Measurements from ENCODE around the gene HMOX1. TPM values are rescaled to one million over a fixed set of nuclear protein-coding genes. Genes with fewer than 3 reads are reported as not detected.

HMOX1 gene
- total and polyA plus RNA-seq, 5 donors from 2014 or later: 0.93 to 2.9 (median 1.7) TPM; not detected in 1

DNA sequence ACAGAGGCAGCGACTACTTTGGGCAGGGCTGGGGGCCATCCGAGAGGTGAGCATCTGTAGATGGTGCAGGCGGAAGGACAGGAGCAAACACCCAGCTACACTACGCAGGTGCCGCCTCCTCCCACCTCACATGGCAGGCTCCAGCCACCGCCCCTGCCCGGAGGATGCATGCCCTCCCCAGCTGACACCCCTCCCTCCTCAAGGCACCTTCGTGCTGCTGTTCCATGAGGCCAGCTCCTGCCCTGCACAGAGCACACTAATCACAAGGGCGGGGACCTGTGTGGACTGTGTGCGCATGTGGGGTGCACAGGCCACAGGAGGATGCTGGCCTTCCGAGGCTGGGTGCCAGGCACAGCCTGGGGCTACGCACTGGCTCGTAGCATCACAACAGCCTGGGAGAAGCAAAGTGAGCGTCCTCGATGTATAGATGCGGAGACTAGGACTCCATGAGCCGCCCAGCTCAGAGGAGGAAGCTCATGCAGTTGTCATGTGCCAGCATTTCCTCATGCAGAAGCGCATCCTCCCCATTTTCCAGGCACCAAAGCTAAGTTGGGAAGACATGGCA, 32.8 kb upstream of the HMOX1 start:
- Histone ChIP-seq H3K36me3 (ENCODE audit: control insufficient read depth, insufficient read depth, low read length) (peaks cover 7% of the 10 kb centered on the region), H3K4me1 (ENCODE audit: control insufficient read depth, insufficient read depth, low read length, poor library complexity, severe bottlenecking) (peaks cover 23% of the 10 kb centered on the region), H3K27ac (ENCODE audit: insufficient read depth, low read length, poor library complexity, severe bottlenecking) (no peak overlapping the region), H3K4me3 (ENCODE audit: low read depth, low read length) (no peak overlapping the region), H3K27me3 (ENCODE audit: control insufficient read depth, insufficient read depth, low read length) (no peaks in the 10 kb centered on the region), H3K9me3 (ENCODE audit: control insufficient read depth in 2 of 2, low read length in 2 of 2) (no peaks in the 10 kb centered on the region)
- Mint-ChIP-seq H3K27me3 (no peaks in the 10 kb centered on the region), H3K4me1 (peaks cover 8 to 31% (median 20%) of the 10 kb centered on the region in 4 donors), H3K36me3 (no peaks in the 10 kb centered on the region), H3K27ac (no peak overlapping the region), H3K9me3 (no peaks in the 10 kb centered on the region), H3K4me3 (peak overlapping the region in 1 of 4 donors; percentile 68)
- ATAC-seq (ENCODE audit: low read depth in 2 of 2) (no peak), DNase-seq (no peak)

DNA sequence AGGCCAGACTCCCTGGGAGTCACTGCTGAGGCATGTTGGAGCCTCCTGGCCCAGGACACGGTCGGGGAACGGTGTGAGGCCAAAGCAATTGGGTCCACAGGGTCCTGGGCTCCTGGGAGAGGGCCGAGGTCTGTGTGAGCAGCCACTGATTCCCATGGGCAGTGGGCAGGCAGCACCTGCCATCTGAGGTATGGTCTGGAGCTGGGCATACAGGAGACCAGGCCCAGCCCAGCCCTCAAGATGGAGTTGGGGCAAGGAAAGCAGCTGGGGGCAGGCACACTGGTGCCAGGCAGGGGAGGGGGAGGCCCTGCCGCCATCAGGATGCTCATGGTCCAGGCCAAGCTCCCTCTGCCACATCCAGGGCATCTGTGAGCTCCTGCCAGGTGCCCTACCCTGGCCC, 32.2 kb upstream of the HMOX1 start:
- Histone ChIP-seq H3K4me1 (ENCODE audit: control insufficient read depth, insufficient read depth, low read length, poor library complexity, severe bottlenecking) (peaks cover 24% of the 10 kb centered on the region), H3K27me3 (ENCODE audit: control insufficient read depth, insufficient read depth, low read length) (no peaks in the 10 kb centered on the region), H3K9me3 (ENCODE audit: control insufficient read depth in 2 of 2, low read length in 2 of 2) (no peaks in the 10 kb centered on the region), H3K4me3 (ENCODE audit: low read depth, low read length) (no peak overlapping the region), H3K36me3 (ENCODE audit: control insufficient read depth, insufficient read depth, low read length) (peaks cover 5% of the 10 kb centered on the region), H3K27ac (ENCODE audit: insufficient read depth, low read length, poor library complexity, severe bottlenecking) (no peak overlapping the region)
- H3K36me3 Mint-ChIP-seq: no peaks in the 10 kb centered on the region
- H3K4me3 Mint-ChIP-seq: no peak overlapping the region
- no peaks in the 10 kb centered on the region for H3K27me3 Mint-ChIP-seq
- ATAC-seq (ENCODE audit: low read depth in 2 of 2): no peak
- H3K4me1 Mint-ChIP-seq: peaks cover 8 to 33% (median 20%) of the 10 kb centered on the region in 4 donors
- no peak overlapping the region for H3K27ac Mint-ChIP-seq
- H3K9me3 Mint-ChIP-seq: no peaks in the 10 kb centered on the region
- DNase-seq: no peak

DNA sequence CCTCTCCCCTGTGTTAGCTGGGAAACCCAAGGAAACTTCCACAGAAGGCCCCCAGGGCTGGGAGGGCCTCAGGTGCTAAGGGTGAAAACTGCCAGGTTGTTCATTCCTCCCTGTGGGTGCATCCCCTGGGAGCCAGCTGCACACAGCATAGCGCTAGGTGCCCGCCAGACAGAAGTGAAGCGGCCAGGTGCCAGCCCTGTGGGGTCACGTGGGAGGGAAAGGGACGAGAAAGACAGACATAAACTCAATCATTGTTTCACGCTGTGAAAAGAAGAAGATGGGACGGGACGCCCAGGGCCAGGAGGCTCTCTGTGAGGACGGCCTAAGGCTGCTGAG, 31.6 kb upstream of the HMOX1 start:
- H3K27me3 Mint-ChIP-seq: no peaks in the 10 kb centered on the region
- H3K27me3 ChIP-seq (ENCODE audit: control insufficient read depth, insufficient read depth, low read length): no peaks in the 10 kb centered on the region
- peaks cover 24% of the 10 kb centered on the region for H3K4me1 ChIP-seq (ENCODE audit: control insufficient read depth, insufficient read depth, low read length, poor library complexity, severe bottlenecking)
- H3K36me3 ChIP-seq (ENCODE audit: control insufficient read depth, insufficient read depth, low read length): peaks cover 4% of the 10 kb centered on the region
- no peak overlapping the region for H3K4me3 ChIP-seq (ENCODE audit: low read depth, low read length)
- DNase-seq (no peak), ATAC-seq (ENCODE audit: low read depth in 2 of 2) (no peak)
- H3K9me3 ChIP-seq (ENCODE audit: control insufficient read depth in 2 of 2, low read length in 2 of 2): no peaks in the 10 kb centered on the region
- peak overlapping the region in 1 of 3 donors; percentile 41 for H3K27ac Mint-ChIP-seq
- peaks cover 8 to 33% (median 20%) of the 10 kb centered on the region in 4 donors for H3K4me1 Mint-ChIP-seq
- no peaks in the 10 kb centered on the region for H3K36me3 Mint-ChIP-seq
- no peak overlapping the region for H3K4me3 Mint-ChIP-seq
- H3K27ac ChIP-seq (ENCODE audit: insufficient read depth, low read length, poor library complexity, severe bottlenecking): no peak overlapping the region
- no peaks in the 10 kb centered on the region for H3K9me3 Mint-ChIP-seq

DNA sequence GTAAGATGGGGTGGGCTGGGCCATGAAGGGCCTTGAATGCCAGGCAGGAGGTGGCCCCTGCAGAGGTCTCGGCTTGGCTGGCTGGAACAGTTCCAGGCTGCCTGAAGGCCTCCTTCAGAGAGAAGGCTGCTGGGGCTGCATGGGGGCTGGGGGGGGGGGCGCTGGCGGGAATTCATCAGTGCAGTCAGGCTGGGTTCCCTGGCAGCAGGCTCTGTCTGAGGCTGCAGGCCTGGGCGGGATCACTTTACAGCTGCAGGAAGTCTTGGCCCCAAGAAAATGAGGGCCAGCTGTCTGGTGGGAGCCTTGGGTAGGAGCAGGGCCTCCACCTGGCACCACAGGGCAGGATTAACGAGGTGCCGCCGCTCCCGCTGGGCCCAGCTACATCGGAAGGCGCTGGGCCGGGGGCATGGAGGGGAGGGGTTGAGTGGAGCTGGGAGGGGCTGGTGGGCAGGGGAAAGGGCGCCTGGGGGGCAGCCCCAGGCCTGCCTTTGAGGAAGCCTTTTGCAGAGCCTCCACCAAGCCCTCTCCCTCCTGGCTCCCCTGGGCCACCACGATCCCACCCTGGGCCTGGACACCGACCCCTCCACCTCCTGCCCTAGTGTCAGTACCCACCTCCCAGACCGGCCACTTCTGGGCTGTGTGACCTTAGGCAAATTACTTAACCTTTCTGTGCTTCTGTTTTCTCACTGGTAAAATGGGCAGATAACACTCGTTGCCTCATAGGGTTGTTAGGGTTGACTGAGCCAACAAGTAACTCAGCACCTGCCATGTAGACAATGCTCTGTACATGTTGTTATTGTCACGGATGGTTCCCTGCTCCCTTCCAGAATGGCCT, 31.0 kb upstream of the HMOX1 start:
- H3K4me1 ChIP-seq (ENCODE audit: control insufficient read depth, insufficient read depth, low read length, poor library complexity, severe bottlenecking): peaks cover 24% of the 10 kb centered on the region
- no peak for ATAC-seq (ENCODE audit: low read depth in 2 of 2)
- H3K9me3 ChIP-seq (ENCODE audit: control insufficient read depth in 2 of 2, low read length in 2 of 2): no peaks in the 10 kb centered on the region
- Mint-ChIP-seq H3K9me3 (no peaks in the 10 kb centered on the region), H3K4me1 (peaks cover 8 to 33% (median 18%) of the 10 kb centered on the region in 4 donors), H3K36me3 (no peaks in the 10 kb centered on the region), H3K27ac (peak overlapping the region; percentile 78 to 90 (median 83)), H3K4me3 (peak overlapping the region in 2 of 4 donors; percentile 32 to 78), H3K27me3 (no peaks in the 10 kb centered on the region)
- no peak overlapping the region for H3K4me3 ChIP-seq (ENCODE audit: low read depth, low read length)
- H3K27me3 ChIP-seq (ENCODE audit: control insufficient read depth, insufficient read depth, low read length): no peaks in the 10 kb centered on the region
- H3K27ac ChIP-seq (ENCODE audit: insufficient read depth, low read length, poor library complexity, severe bottlenecking): no peak overlapping the region
- no peaks in the 10 kb centered on the region for H3K36me3 ChIP-seq (ENCODE audit: control insufficient read depth, insufficient read depth, low read length)
- no peak for DNase-seq

DNA sequence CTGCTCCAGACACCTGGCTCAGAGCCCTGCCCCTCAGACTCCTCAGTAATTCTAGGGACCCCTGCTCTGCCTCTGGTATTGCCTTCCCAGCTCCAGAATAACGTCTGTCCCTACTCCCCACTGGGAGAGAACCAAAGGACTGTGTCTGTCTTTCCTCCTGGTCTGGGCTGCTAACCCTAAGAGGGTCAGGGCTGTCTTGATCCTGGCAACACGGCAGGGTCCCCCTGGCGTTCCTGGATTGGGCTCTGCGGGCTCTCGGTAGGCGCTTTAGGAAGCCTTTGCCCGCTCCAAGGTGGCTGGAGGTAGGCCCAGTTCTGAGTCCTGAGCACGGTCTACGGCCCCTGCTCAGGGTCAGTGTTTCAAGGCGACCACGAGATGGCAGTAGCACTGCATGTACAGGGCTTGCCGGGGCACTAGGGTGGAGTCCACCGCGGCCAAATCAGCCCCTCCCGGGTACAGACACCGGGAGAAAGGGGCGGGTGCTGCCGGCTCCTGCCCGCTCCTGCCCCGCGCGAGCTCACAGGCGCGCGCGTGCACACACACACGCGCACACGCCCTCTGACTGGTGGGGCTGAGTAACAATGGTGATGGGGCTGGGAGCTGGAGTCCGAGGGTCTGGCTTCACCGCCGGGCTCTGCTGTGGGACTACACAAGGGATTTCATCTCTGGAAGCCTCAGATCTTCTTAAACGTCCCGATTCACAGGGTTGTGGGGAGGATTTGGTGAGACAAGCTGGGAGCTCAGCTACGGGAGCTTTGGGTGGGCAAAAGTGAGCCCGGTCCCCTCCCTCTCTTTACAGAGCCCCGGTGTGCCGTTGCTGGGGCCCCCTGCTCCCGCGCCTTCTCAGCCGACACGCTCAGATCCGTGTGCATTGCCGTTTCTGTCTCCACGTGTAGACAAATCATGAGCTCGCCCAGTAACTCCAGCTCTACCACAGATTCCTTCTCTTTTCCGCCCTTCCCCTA, 30.1 kb upstream of the HMOX1 start:
- no peaks in the 10 kb centered on the region for H3K9me3 ChIP-seq (ENCODE audit: control insufficient read depth in 2 of 2, low read length in 2 of 2)
- ATAC-seq (ENCODE audit: low read depth in 2 of 2) (peak; percentile 89 to 92), DNase-seq (peak; percentile 80 to 93 (median 84))
- peaks cover 8 to 33% (median 17%) of the 10 kb centered on the region in 4 donors for H3K4me1 Mint-ChIP-seq
- H3K36me3 Mint-ChIP-seq: no peaks in the 10 kb centered on the region
- no peaks in the 10 kb centered on the region for H3K27me3 ChIP-seq (ENCODE audit: control insufficient read depth, insufficient read depth, low read length)
- peak overlapping the region; percentile 78 to 90 (median 88) for H3K4me3 Mint-ChIP-seq
- H3K36me3 ChIP-seq (ENCODE audit: control insufficient read depth, insufficient read depth, low read length): no peaks in the 10 kb centered on the region
- no peaks in the 10 kb centered on the region for H3K27me3 Mint-ChIP-seq
- peak overlapping the region; percentile 78 to 93 (median 83) for H3K27ac Mint-ChIP-seq
- no peak overlapping the region for H3K27ac ChIP-seq (ENCODE audit: insufficient read depth, low read length, poor library complexity, severe bottlenecking)
- H3K4me1 ChIP-seq (ENCODE audit: control insufficient read depth, insufficient read depth, low read length, poor library complexity, severe bottlenecking): peaks cover 24% of the 10 kb centered on the region
- H3K9me3 Mint-ChIP-seq: no peaks in the 10 kb centered on the region
- peak overlapping the region; percentile 77 for H3K4me3 ChIP-seq (ENCODE audit: low read depth, low read length)

DNA sequence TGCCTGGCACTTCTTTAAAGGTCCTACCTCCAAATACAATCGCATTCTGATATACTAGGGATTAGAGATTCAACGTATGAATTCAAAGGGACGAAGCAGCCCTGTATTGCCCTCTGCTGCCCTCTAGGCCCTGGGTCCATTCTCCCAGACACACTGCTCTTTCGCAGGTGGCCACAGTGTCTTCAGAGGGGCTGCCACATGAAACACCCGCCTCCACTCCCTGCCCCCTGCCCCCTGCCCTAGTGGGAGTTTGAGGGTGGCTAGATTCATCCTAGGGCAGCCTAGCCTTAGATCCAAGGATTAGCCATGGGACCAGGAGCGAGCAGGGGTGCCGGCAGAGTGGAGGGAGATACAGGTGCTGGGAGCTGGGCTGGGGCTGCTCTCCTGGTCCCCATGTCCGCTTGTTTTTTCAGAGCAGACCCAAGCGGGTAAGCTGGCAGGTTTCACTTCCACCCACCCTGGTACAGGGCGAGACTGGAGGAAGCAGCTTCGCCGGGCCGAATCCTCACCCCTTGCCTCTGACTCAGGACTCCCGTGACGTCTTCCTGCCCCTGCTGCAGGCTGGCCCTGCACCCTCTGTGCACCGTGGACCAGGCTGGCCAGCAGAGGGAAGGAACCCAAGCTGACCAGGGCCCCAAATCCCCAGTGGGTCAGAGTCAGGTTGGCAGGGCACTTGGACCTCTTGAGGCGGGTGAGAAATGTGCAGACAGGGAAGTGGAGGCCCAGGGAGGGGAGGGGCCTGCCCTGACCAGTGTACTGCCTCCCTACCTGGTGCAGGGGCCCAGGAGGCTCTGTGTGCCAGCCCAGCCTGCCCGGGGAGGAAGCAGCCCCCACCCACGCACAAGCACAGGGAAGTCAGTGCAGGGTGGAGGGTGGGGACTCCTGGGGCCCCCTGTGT, 28.4 kb upstream of the HMOX1 start:
- H3K27ac Mint-ChIP-seq: peak overlapping the region; percentile 84 to 86 (median 85)
- H3K4me1 ChIP-seq (ENCODE audit: control insufficient read depth, insufficient read depth, low read length, poor library complexity, severe bottlenecking): peaks cover 24% of the 10 kb centered on the region
- H3K36me3 ChIP-seq (ENCODE audit: control insufficient read depth, insufficient read depth, low read length): no peaks in the 10 kb centered on the region
- H3K27ac ChIP-seq (ENCODE audit: insufficient read depth, low read length, poor library complexity, severe bottlenecking): peak overlapping the region; percentile 51
- peak overlapping the region; percentile 70 to 90 (median 84) for H3K4me3 Mint-ChIP-seq
- no peaks in the 10 kb centered on the region for H3K9me3 Mint-ChIP-seq
- no peak overlapping the region for H3K4me3 ChIP-seq (ENCODE audit: low read depth, low read length)
- H3K27me3 ChIP-seq (ENCODE audit: control insufficient read depth, insufficient read depth, low read length): no peaks in the 10 kb centered on the region
- peak in 2 of 3 donors; percentile 28 to 79 for DNase-seq
- H3K4me1 Mint-ChIP-seq: peaks cover 8 to 33% (median 17%) of the 10 kb centered on the region in 4 donors
- H3K27me3 Mint-ChIP-seq: no peaks in the 10 kb centered on the region
- no peaks in the 10 kb centered on the region for H3K36me3 Mint-ChIP-seq
- H3K9me3 ChIP-seq (ENCODE audit: control insufficient read depth in 2 of 2, low read length in 2 of 2): no peaks in the 10 kb centered on the region
- peak; percentile 41 to 45 for ATAC-seq (ENCODE audit: low read depth in 2 of 2)

DNA sequence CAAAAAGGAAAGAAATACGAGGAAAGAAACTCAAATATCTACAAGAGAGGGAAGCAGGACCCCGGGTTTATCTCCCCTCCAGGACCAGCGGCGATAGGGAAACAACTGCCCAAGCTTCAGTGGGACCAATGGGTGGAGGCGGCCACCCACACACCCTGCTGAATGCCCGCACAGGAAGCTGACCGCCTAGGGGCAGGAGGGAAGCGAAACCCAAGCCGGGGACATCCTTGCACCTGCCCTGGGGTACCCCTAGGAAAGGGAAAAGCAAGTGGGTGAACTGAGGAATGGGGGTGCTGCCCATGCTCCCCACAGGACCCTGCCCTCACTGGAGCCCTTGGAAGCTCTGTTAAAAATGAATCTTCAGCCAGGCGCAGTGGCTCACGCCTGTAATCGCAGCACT, 27.6 kb upstream of the HMOX1 start:
- Histone ChIP-seq H3K9me3 (ENCODE audit: control insufficient read depth in 2 of 2, low read length in 2 of 2) (no peaks in the 10 kb centered on the region), H3K36me3 (ENCODE audit: control insufficient read depth, insufficient read depth, low read length) (no peaks in the 10 kb centered on the region), H3K27ac (ENCODE audit: insufficient read depth, low read length, poor library complexity, severe bottlenecking) (no peak overlapping the region), H3K4me1 (ENCODE audit: control insufficient read depth, insufficient read depth, low read length, poor library complexity, severe bottlenecking) (peaks cover 24% of the 10 kb centered on the region), H3K27me3 (ENCODE audit: control insufficient read depth, insufficient read depth, low read length) (no peaks in the 10 kb centered on the region), H3K4me3 (ENCODE audit: low read depth, low read length) (no peak overlapping the region)
- Mint-ChIP-seq H3K27ac (peak overlapping the region in 1 of 3 donors; percentile 11), H3K4me3 (peak overlapping the region in 2 of 4 donors; percentile 26 to 78), H3K36me3 (no peaks in the 10 kb centered on the region), H3K4me1 (peaks cover 8 to 33% (median 17%) of the 10 kb centered on the region in 4 donors), H3K9me3 (no peaks in the 10 kb centered on the region), H3K27me3 (peaks cover 5% of the 10 kb centered on the region)
- no peak for ATAC-seq (ENCODE audit: low read depth in 2 of 2)
- DNase-seq: no peak
